Ecto neural progenitor cell (in vitro differentiated cells): ENCODE results near the gene PPP2R3B.

ENCODE experiments used
- DNase-seq: peaks from one replicate; pipeline ENCODE4 v3.0.0-alpha.2; 2018; ENCODE audit warnings: low spot score

PPP2R3B gene

GRCh38 chrX:370244-370962 is 16.3 kb downstream of the PPP2R3B start:
- DNase-seq = peak; percentile 47

- DNase-seq = no peak
Measured at GRCh38 chrX:369563-370101, 17.1 kb downstream of the PPP2R3B start.

- peak; percentile 53 for DNase-seq
Measured at GRCh38 chrX:368811-369562, 17.7 kb downstream of the PPP2R3B start.

DNA sequence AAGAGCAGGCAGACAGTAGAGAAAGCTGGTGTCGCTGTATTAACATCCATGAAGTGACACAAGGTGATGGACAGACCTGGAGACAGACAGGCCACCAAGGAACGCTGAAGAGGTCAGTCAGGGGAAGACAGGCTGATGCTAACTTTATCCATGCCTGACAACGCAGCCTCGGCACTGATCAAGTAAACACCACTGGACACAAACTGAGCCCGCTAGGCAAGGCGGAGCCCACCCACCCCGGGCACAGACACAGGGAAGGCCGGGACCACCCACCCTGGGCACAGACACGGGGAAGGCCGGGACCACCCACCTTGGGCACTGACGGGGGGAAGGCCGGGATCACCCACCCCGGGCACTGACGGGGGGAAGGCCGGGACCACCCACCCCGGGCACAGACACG is 18.8 kb downstream of the PPP2R3B start:
- peak; percentile 52 for DNase-seq

DNA sequence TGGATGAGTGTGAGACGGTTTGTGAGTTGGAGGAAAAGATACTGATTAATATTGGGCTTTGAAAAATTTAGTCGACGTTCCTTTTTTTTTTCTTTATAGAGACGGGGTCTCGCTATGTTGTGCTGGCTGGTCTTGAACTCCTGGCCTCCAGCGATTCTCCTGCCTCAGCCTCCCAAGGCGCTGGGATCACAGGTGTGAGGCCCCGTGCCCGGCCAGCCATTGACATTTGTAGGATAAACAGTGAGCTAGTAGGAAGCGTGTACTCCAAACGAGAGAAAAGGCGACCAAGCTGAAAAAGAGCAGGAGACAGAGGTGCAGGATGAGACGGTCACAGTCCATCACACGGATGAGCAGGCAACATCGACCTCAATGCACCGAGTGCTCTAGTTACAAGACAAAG is 19.4 kb downstream of the PPP2R3B start:
- DNase-seq = no peak

GRCh38 chrX:363621-364375 is 22.9 kb downstream of the PPP2R3B start:
- no peak for DNase-seq

DNA sequence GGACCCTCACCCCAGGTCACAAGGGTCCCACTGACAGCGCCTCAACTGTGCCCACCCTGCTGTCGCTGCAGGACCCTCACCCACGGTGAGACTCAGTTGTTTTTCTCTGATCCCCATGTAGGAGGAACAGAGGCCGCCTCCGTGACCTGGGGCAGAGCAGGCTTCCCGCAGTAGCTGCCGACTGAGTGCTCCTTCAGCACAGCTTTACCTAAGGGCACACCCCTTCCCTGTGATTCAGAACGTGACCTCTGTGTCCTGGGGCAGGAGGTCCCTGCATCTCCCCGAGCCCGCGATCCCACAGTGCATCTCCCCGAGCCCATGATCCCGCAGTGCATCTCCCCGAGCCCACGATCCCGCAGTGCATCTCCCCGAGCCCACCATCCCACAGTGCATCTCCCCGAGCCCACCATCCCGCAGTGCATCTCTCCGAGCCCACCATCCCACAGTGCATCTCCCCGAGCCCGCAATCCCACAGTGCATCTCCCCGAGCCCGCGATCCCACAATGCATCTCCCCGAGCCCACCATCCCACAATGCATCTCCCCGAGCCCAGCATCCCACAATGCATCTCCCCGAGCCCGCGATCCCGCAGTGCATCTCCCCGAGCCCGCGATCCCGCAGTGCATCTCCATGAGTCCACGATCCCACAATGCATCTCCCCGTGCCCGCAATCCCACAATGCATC is 23.6 kb downstream of the PPP2R3B start:
- DNase-seq = no peak

GRCh38 chrX:362351-362750 is 24.4 kb downstream of the PPP2R3B start:
- DNase-seq = no peak

GRCh38 chrX:361231-362145 is 25.2 kb downstream of the PPP2R3B start:
- DNase-seq = no peak

- no peak for DNase-seq
Measured at GRCh38 chrX:360496-361150, 26.1 kb downstream of the PPP2R3B start.

- no peak for DNase-seq
Measured at GRCh38 chrX:358651-359143, 28.0 kb downstream of the PPP2R3B start.

GRCh38 chrX:357693-358471 is 28.8 kb downstream of the PPP2R3B start:
- no peak for DNase-seq

DNA sequence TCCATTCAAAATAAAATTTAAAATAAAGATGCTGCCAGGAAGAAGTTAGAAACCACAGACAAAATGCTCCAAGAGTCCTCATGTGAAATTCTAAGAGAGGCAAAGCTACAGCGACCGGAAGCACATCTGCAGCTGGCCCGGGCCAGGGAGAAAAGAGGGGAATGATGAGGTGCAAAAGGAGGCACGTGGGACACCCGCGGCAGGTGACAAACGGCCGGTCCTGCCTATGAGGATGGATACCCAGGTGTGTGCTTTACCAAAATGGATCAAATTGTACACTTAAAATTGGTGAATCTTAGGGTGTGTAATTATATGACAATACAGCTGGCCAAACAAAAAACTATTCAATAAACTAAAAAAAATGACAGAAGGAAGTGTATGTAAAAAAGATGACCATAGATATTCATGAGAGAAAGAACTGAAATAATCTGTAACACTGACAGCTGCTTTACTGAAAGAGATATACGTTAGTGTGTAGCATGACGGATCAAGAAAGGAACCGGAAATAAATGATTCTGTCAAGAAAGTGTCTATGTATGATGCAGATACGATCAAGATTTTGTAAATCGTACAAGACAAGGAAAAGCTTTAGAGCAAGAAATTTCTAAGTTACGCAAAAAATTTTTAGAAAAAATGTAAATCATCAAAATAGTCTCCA is 29.5 kb downstream of the PPP2R3B start:
- DNase-seq = no peak

DNA sequence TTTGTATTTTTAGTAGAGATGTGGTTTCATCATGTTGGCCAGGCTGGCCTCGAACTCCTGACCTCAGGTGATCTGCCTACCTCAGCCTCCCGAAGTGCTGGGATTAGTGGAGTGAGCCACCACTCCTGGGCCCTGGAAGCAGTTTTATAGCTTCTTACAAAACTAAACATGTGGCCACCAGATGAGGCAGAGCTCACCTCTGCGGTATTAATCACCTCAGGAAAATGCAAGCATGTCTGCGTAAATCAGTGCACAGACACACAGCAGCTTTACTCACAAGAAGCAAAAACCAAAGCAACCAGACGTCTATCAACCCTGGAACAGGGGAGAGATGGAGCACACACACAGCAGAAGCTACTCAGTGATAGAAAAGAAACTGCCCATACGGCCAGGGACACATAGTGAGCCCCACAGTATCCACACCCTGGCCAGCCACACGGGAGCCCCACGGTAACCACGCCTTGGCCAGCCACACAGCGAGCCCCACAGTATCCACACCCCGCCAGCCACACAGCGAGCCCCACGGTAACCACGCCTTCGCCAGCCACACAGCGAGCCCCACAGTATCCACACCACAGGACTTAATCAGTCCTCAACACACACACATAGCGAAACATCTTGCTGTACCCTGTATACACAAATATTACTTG is 30.2 kb downstream of the PPP2R3B start:
- DNase-seq = no peak

GRCh38 chrX:355329-356050 is 31.2 kb downstream of the PPP2R3B start:
- no peak for DNase-seq

- DNase-seq = no peak
Measured at GRCh38 chrX:353566-354535, 32.9 kb downstream of the PPP2R3B start.
